Suprapubic skin (tissue), 4 donors: ENCODE data around the gene NPDC1.

ENCODE experiments used
- EP300 ChIP-seq: sonication (generic); formaldehyde crosslinking; IDR thresholded peaks from one replicate; pipeline ENCODE4 v1.6.1; 2017; ENCODE audit warnings: antibody characterized with exemption
- POLR2A ChIP-seq, 2 donors: fragments of 450-650 bp; IDR thresholded peaks; one replicate each; pipeline ENCODE4 v1.6.1; 2017; ENCODE audit warnings: antibody characterized with exemption in 2 of 2, mild to moderate bottlenecking in 2 of 2, moderate library complexity in 2 of 2
- POLR2AphosphoS5 ChIP-seq, 3 donors: sonication (generic); formaldehyde crosslinking; IDR thresholded peaks; one replicate each; pipeline ENCODE4 v1.6.1; 2017; ENCODE audit warnings: antibody characterized with exemption in 3 of 3
- TF ChIP-seq, protein P1 (sequence below), 2 donors: fragments of 200-600 bp in 1 of 2; fragments of 450-650 bp in 1 of 2; sonication (generic) in 1 of 2; IDR thresholded peaks; one replicate each; pipeline ENCODE4 v1.5.1; 2016 to 2019; ENCODE audit warnings: antibody characterized with exemption in 2 of 2, mild to moderate bottlenecking in 1 of 2, moderate library complexity in 1 of 2

DNA sequence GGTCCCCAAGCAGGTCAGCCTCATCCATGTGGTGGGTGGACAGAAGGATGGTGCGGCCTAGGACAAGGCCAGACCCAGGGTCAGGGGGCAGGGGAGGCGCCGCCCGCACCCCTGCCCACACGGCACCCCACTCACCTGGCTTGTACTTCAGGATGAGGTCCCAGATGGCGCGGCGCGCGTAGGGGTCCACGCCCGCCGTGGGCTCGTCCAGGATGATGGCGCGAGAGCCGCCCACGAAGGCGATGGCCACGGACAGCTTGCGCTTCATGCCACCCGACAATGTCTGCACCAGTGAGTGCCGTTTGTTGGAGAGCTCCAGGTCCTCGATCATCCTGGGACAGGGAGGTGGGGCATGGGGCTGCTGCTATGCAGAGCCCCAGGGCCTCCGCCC is 30.4 kb downstream of the NPDC1 start:
- TF ChIP-seq, protein P1, sequence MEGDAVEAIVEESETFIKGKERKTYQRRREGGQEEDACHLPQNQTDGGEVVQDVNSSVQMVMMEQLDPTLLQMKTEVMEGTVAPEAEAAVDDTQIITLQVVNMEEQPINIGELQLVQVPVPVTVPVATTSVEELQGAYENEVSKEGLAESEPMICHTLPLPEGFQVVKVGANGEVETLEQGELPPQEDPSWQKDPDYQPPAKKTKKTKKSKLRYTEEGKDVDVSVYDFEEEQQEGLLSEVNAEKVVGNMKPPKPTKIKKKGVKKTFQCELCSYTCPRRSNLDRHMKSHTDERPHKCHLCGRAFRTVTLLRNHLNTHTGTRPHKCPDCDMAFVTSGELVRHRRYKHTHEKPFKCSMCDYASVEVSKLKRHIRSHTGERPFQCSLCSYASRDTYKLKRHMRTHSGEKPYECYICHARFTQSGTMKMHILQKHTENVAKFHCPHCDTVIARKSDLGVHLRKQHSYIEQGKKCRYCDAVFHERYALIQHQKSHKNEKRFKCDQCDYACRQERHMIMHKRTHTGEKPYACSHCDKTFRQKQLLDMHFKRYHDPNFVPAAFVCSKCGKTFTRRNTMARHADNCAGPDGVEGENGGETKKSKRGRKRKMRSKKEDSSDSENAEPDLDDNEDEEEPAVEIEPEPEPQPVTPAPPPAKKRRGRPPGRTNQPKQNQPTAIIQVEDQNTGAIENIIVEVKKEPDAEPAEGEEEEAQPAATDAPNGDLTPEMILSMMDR (IDR thresholded peaks at IDR 0.05): no peak
- TF ChIP-seq POLR2AphosphoS5 (IDR thresholded peaks at IDR 0.05): no peak
- no peak for TF ChIP-seq POLR2A (IDR thresholded peaks at IDR 0.05)
- TF ChIP-seq EP300: no peak
